Left kidney (tissue), 2 donors: ENCODE data around the gene TTC38. TPM values are rescaled to one million over a fixed set of nuclear protein-coding genes. Genes with fewer than 3 reads are reported as not detected.

Source experiments
- DNase-seq: peaks from one replicate; pipeline ENCODE4 v3.0.0-alpha.2; 2013
- polyA plus RNA-seq: library from polyadenylated mRNA; unstranded; fragments of 120-200 nt; gene quantifications from one replicate; pipeline ENCODE4 v1.2.1, GENCODE V29; 2013; ENCODE audit not compliant: insufficient read length

The TTC38 gene
- polyA plus RNA-seq, 1 donor, result 53.3 TPM

DNA sequence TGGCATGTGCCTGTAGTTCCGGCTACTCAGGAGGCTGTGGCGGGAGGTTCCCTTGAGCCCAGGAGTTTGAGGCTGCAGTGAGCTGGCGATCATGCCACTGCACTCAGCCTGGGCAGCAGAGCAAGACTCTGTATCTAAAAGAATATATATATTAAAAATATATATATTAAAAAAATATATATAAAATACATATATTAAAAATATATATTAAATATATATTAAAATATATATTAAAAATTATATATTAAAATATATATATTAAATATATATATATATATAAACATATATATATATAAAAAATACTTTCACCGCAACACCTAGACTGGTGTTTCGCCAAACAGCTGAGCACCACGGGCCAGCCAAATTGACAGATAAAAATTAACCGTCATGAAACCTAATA is 8.8 kb downstream of the TTC38 start:
- no peak for DNase-seq

DNA sequence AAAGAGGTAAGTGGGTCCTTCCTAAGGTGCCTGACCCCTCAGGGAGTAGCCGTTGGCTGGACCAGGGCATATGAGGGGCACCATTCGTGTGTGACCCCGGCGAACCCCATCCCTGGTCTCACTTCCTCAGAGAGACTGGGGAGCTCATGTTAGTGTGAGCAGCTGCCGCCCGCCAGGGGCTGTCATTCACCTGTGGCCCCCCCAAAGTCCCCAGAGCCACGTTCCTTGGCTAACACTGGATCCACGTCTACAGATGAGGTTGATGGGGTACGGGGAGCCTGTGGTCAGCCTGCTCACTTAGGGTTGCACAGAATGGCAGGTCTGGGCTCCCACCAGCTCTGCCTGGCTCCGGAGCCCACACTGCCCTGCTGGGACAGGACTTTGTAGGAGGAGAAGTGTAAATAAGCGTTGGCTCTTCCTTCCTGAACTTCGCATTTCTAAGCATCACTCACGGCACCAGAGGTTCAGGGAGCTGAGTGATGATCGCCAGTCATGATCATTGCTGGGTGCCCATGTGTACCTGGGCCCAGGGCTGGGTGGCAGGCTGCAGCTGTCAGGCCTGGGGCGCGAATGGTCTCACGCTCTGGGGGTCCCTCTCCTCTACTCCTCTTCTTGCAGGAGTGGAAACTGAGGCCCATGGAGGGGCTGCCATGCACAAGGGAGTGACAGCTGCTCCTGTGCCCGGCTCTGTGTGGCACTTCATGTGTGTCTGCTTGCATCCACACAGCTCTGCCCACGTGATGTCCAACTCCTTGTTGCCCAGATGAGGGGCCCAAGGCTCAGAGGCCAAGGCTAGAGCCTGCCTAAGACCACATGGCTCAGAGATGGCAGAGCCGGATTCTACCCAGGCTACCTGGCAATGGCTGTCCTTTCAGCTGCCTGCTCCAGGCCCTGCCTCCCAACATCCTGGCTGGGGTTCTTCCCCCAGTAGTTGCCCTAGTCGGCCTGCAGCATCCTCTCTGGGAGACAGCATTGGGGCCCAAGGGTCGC is 11.1 kb downstream of the TTC38 start:
- no peak for DNase-seq

DNA sequence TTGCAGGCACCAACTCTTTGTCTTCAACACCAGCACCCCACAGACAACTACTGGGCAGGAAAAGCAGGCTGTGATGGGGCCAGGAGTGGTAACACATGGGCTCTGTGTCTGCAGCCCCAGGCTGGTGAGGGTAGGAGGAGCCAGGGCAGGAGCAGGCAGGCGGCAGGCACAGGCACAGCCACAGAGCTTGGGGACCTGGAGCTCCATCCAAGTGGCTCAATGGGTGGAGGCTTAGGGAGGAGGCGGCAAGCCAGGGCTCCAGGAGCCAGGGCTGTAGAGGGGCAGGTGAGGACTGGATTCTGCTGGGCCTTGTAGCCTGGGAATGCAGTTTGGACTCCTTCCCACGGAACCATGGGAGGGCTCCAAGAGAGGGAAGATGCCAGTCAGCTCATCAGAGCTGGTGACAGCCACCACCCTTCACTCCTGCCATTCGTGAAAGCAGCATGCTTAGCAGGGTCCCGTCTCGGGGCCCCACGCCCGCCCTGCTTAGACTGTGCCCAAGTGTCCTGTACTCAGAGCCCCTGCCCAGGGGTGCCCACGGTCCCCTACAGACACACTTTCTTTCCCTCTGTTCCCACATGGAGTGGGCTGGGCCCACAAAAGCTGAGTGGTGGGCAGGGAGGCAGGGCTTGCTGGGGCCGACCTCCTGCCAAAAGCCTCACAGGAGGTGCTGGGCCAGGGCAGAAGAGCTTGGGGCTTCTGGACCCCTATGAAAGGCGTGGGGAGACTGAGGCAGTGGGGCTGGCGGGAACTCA is 12.4 kb downstream of the TTC38 start:
- DNase-seq, result no peak

DNA sequence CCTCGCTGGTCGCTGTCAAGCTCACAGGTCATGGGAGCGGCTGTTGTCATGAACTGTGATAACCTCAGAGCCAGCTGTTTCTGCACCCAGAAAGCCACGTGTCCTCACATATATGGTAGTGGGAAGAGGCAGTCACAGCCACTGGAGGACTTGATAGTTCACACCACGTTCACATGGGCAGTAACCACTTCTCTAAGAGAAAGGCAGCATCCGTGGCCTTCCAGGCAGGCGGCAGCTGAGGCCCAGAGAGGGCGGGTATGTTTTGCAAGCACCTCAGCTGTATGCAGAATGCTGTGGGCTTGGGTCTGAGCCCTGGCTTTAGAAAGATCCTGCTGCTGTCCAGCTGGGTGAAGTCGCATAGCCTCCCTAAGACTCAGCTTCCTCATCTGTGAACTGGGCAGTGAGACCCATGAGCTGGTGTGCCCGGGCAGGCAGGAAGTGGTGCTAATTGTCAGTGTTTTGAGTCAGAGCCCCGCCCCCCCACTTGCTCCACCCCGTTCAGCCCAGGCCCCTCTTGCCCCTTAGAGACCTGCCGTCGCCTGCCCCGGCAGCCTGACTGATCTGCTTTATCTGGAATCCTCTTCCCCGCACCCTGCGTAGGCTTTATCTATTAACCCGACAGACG is 13.3 kb downstream of the TTC38 start:
- DNase-seq, result no peak

DNA sequence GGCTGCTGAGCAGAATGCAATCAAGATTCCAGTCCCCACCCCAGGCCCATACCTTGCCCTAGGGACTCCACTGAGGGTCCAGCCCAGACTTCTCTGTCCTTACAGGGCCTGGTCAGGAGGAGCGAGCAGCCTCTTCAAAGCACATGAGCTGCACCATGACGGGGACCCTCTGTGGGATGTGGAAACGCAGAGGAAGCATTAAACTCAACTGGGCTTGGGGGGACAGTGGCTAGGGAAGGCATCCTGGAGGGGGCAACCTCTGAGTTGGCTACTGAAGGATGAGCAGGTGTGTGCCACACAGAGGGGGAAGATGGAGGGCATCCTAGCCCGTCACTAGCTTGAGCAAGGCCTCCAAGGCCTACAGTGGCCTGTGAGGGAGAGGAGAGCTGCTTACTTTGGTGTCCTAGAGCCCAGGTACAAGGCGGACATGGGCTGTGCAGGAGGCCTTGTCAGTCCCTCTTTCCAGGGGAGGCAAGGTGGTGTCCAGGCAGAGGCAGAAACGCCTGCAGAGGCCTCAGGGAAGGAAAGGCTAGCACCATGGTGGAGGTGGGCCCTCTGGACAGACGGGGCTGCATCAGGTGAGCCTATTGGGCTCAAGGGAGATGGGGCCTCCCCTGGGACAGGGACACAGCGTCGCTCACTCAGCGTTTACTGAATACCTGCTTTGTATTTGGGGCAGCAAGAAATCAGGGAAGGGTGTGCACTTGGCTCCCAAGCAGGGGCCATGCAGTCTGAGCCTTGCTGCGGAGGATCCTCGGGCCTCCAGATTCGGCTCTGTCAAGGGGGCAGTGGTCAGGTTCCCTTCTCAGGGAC is 14.3 kb downstream of the TTC38 start:
- DNase-seq, result no peak

DNA sequence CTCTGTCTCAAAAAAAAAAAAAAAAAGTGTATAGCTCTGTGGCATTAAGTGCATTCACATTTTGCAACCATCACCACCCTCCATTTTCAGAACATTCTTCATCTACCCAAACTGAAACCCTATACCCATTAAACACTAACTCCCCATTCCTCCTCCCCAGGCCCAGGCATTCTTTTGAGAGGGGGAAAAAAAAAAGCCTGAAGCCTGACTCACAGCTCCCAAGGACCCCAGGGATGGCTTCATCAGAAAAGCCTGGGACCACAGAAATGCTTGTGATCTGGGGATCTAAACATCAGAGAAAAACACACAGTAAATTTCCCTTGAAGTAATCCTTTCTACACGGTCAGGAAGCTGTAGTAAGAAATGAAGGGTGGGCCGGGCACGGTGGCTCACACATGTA is 18.2 kb downstream of the TTC38 start:
- no peak for DNase-seq

DNA sequence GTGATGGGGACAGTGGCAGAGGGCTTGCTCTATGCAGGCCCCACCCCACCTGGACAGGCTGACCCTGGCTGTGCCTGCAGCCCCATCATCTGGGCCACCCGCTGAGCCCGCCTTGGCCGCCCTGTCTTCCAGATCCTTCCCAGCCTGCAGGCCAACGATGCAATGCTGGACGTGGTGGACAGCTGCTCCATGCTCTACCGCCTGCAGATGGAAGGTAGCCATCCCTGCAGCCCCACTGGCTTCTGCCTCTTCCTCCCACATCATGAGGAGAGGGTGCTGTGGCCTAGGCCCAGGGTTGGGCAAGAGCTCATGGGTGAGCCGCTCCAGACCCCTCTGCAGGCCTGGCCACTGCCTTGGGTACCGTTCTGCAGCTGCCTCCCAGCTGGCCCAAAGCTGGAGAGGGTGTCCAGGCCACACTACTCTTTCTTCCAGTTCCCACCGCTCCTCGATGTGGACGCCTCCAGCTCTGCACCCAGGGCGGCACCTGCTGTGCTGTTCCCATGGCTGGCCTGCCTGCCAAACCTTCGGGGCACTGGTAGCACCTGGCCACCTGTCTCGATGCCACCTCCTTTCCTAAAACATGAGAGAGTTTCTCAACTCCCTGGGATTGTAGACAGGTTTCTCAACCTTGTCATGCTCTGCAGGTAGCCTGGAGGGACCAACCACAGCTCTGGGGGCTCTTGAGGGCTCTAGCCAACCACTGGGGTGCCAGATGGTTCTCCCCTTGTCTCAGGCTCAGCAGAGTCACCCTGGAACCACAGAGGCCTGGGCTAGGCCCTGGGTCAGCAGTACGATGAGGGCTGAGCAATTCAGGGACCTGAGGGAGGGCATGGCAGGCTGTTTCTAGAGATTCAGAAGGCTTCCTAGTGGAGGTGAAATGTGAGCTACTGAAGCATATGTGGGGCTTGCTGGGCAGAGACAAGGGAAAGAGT is 19.4 kb downstream of the TTC38 start:
- DNase-seq, result no peak

DNA sequence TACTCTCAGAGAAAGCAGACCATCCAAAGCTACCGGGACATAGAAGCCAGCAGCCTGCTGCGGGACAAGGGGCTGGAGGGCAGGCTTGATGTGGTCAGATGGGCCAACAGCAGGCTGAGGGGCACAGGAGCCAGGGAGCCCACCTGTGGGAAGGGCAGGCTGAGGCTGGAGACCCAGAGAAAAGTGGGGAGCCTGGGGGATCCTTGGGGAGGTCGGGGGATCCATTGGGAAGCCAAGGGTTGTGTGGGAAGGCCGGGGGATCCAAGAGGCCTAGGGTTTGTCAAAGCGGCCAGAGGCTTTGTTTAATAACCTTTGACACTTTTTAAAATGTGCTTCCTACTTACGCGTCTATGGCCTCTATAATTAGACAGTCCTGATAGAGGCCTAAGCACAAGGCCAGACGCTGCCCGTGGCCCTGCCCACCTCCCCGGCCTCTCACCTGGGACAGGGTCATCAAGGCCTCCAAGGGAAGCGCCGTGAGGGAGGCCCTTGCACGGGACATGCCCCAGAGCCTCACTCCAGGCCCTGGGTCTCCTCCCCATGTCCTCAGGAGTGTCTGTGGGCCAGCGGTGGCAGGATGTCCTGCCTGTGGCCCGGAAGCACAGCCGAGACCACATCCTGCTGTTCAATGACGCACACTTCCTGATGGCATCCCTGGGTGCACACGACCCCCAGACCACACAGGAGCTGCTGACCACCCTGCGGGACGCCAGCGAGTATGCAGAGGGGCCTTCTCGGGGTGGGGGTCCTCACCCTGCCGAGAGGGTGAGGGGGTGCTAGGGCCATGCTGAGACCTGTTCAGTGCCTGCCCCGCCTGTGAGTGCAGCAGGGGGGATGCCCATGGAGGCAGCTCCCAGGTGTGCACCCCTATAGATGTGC is 20.3 kb downstream of the TTC38 start:
- no peak for DNase-seq

DNA sequence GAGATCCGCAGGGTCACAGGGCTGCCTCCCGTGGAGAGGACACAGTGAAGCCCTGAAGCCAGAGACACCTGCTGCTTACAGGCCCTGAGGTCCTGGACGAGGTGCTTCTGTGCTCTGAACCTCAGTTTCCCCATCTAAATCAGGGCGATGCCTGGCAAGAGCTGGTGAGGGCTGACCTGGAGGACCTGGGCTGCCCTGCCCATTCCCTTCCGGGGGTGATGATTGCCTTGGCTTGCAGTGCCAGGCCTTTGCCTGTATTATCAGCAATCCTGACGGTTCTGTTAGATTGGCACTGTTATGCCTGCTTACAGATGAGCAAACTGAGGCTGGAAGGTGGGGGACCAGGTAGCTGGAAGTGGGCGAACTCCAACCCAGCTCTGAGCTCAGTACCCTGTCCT is 21.0 kb downstream of the TTC38 start:
- no peak for DNase-seq

DNA sequence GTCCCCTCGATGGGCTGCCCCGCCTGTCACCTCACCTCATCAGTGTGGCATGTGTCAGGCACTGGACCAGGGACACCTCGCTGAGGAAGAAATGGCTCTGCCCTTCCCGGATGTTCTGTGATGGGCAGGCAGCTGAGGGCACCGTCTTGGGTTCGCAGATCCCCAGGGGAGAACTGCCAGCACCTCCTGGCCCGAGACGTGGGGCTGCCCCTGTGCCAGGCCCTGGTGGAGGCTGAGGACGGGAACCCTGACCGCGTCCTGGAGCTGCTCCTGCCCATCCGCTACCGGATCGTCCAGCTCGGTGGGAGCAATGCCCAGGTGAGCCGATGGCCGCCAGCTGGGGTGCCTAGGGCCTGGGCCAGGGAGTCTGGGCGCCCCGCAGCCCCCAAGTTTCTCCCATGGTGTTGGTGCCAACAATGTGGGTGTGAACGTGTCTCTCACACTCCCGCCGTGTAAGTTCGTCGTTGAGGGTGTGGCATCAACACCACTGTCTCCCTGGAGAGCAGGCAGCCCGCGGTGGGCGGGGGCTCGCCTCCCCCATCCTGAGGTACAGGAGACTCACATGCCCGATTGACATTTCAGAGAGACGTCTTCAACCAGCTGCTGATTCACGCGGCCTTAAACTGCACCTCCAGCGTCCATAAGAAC is 21.6 kb downstream of the TTC38 start:
- no peak for DNase-seq

DNA sequence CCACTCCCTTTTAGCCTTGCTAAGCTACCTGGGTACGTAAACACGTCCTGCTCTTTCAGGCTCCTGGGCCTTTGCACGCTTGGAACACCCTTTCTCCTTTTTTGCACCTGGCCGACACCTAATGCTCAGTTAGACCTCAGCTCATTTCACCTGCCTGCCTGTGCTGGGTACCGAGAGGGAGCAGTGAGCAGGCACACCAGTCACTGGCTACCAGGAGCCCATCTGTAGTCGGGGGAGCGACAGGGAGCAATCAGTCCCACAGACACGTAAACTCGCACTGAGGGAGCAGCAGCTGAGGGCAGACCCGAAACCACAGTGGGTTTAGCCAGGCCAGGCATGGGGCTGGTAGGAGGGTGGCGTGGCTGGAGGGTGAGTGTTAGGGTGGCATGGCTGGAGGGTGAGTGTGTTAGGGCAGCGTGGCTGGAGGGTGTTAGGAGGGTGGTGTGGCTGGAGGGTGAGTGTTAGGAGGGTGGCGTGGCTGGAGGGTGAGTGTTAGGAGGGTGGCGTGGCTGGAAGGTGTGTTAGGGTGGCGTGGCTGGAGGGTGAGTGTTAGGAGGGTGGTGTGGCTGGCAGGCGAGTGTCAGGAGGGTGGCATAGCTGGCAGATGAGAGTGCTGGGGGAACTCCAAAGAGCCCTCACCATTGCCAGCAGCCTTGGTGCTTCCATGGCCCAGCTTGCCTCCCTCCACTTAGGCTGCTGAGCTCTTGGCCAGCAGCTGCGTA is 22.5 kb downstream of the TTC38 start:
- no peak for DNase-seq

DNA sequence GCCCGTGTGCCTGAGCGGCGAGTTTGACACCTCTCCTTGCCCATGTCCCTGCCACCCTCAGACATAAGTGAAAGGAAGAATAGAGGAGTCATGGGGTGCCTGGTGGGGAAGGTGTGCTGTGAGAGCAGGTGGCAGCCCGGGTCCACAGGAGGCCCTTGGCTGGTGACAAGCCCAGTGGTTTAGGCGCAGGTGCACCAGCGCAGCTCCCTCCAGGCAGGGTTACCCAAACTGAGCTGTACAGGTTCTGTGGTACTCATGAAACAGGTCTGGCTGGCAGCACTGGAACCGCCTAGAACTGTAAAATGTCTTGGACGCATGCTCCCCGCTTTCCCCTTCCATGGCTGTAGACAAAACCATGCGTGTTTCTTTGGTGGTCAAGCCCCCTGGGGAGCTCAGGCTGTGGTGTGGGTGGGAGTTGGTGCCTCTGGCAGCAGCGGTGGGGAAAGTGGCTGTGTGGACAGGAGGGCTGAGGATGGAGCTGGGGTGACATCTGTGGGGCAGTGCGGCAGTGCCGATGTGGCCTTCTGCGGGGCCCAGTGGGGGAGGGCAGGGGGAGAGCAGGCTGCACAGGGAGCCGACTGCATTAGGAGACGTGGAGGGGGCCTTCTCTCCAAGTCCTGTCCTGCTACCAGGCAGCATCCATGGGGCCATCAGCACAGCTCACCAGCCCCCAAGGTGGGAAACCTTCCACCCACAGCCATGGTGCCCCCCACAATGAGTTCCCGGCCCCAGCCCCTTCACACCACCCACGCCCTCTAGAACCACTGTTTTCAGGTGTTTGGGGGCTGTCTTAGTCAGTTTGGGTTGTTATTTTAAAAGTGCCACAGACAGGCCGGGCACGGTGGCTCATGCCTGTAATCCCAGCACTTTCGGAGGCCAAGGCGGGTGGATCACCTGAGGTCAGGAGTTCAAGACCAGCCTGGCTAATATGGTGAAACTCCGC is 23.3 kb downstream of the TTC38 start:
- no peak for DNase-seq

DNA sequence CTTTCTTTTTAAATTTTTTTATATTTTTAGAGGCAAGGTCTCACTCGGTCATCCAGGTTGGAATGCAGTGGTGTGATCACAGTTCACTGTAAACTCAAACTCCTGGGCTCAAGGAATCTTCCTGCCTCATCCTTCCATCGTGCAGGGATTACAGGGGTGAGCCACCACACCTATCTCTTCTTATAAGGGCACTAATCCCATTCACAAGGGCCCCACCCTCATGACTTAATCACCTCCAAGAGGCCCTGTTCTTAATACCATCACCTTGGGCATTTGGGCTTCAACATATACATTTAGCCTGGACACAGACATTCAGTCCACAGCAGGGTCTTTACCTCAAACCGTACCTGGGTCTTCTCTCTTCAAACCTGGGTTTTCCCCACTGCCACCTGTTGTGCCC is 24.4 kb downstream of the TTC38 start:
- DNase-seq, result no peak

DNA sequence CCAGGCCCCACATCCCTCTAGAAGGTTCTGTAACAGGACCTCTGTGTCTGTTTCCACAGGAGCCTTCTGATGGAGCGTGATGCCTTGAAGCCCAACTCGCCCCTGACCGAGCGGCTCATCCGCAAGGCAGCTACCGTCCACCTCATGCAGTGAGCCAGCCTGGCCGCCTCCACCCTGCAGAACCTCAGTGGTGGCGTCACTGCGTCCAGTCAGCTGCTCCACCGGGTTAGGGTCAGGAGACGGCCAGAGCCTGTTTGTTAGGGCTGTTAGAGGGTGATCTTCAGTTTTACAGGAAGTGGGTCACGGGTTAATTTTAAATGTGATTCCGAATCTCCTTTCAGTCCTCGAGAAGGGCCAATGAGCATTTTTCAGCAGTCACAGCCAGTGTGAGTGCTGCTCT is 24.9 kb downstream of the TTC38 start:
- DNase-seq, result no peak

DNA sequence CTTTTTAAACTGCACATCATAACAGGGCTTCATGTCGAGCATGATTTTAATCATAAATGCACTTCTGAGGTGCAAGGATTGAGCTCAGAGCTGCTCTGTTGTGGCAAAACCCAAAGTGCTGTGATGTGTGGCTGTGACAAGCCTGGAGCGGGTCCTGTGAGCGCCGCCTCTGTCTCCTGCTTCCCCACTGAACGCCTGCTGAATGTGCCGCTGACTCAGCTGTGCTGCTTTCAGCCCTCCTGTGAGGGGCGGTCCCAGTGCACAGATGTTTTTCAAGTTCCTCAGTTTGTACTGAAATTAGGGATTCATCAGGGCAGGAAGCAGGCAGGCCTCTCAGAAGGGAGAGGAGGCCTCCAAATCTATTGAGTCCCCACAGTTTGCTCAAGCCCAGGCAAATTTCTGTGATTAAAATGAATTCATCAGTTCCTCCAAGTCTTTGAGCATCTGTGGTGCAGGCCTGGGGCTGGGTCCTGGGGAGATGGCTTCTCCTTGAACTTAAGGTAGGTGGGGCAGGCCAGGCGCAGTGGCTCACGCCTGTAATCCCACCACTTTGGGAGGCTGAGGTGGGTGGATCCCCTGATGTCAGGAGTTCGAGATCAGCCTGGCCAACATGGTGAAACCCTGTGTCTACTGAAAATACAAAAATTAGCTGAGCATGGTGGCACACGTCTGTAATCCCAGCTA is 25.9 kb downstream of the TTC38 start:
- no peak for DNase-seq

DNA sequence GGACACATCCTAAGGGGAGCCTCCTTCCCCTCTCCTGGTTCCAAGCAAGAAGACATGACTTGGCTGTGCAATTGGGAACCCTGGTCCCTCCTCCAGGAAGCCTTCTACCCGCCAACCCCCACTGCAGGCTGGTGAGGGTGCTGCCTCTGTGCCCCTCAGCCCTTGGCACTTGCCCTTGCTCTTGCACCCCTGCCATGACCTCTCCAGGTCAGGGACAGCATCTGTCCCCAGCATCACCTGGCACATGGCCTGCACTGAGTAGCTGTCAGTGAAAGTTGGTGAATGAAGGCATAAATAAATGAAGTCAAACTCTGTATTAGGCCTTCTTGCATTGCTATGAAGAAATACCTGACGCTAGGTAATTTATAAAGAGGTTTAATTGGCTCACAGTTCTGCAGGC is 27.0 kb downstream of the TTC38 start:
- no peak for DNase-seq
